Endothelial cell of umbilical vein (primary cell): ENCODE results near the gene PIK3AP1. TPM values are rescaled to one million over a fixed set of nuclear protein-coding genes. Genes with fewer than 3 reads are reported as not detected.

Experiments
- BruUV-seq: library from RNA; stranded (reverse); fragments of 400-500 nt; replicated peaks from 2 replicates; lab custom pipeline; 2021; lab: Mats Ljungman, UMichigan
- CTCF ChIA-PET: fragments of 300-600, 350-600 bp; sonication (Branson Sonifier 250); formaldehyde crosslinking; loops from one replicate; lab custom pipeline; 2021; ENCODE audit warnings: antibody characterized with exemption, inconsistent platforms; lab: Charles Lee
- POLR2A ChIA-PET: fragments of 300-600, 350-600 bp; sonication (Branson Sonifier 250); formaldehyde crosslinking; loops from one replicate; lab custom pipeline; 2021; ENCODE audit warnings: antibody characterized with exemption, inconsistent platforms; lab: Charles Lee
- DNase-seq: peaks from one replicate; pipeline ENCODE4 v3.0.0-alpha.2; 2011; ENCODE audit warnings: low read depth, low spot score
- FAIRE-seq: peaks from 2 replicates; lab custom pipeline; 2011; peaks lifted over from hg19 to GRCh38; lab: Jason Lieb, UNC
- H2AFZ ChIP-seq: 2 replicates; pipeline ENCODE4 v1.6.0; 2012; ENCODE audit warnings: low read depth, low read length, control low read depth, inconsistent platforms
- H3K27ac ChIP-seq: 2 replicates; pipeline ENCODE4 v1.5.1; 2011; ENCODE audit warnings: low read depth, mild to moderate bottlenecking, control low read depth, low read length, moderate library complexity; ENCODE audit not compliant: insufficient read depth
- H3K27me3 ChIP-seq, 2 experiments: 2 replicates each; pipeline versions ENCODE4 v1.6.0 to v1.6.1; 2011; ENCODE audit warnings: low read length in 2 of 2, mixed read lengths in 1 of 2; ENCODE audit not compliant: control insufficient read depth in 2 of 2, insufficient read depth in 2 of 2
- H3K36me3 ChIP-seq, 2 experiments: 2 replicates in 1 of 2; 3 replicates in 1 of 2; pipeline ENCODE4 v1.5.1; 2011; ENCODE audit warnings: low read length in 2 of 2, mild to moderate bottlenecking in 1 of 2, moderate library complexity in 1 of 2; ENCODE audit not compliant: control insufficient read depth in 2 of 2, insufficient read depth in 2 of 2; ENCODE audit errors: extremely low read depth in 1 of 2
- H3K4me1 ChIP-seq: 3 replicates; pipeline ENCODE4 v1.5.1; 2011; ENCODE audit warnings: mild to moderate bottlenecking, low read length; ENCODE audit not compliant: control insufficient read depth, insufficient read depth; ENCODE audit errors: extremely low read depth
- H3K4me2 ChIP-seq: 2 replicates; pipeline ENCODE4 v1.6.1; 2011; ENCODE audit warnings: low read length, control low read depth, mixed read lengths; ENCODE audit not compliant: insufficient read depth
- H3K4me3 ChIP-seq, 3 experiments: fragments of 200-600 bp in 1 of 3; sonication (generic), shearing (Covaris generic) in 1 of 3; replicated peaks in 1 of 3; 2 replicates each; pipeline ENCODE4 v1.5.1; 2011 to 2016; ENCODE audit warnings: control low read depth in 3 of 3, low read length in 3 of 3, mild to moderate bottlenecking in 2 of 3, inconsistent platforms in 1 of 3, low read depth in 1 of 3, moderate library complexity in 1 of 3; ENCODE audit not compliant: insufficient read depth in 1 of 3
- H3K79me2 ChIP-seq: 2 replicates; pipeline ENCODE4 v1.6.0; 2012; ENCODE audit warnings: low read length, inconsistent platforms; ENCODE audit not compliant: control insufficient read depth, insufficient read depth
- H3K9ac ChIP-seq: replicated peaks from 2 replicates; pipeline ENCODE3; 2011; ENCODE audit warnings: low read length, control low read depth; ENCODE audit not compliant: insufficient read depth; ENCODE audit errors: extremely low read depth
- H3K9me1 ChIP-seq: replicated peaks from 3 replicates; pipeline ENCODE4 v1.6.0; 2011; ENCODE audit warnings: mild to moderate bottlenecking, low read length; ENCODE audit not compliant: control insufficient read depth, insufficient read depth; ENCODE audit errors: extremely low read depth
- H3K9me3 ChIP-seq: replicated peaks from 2 replicates; pipeline ENCODE4 v1.5.1; 2012; ENCODE audit warnings: low read length, inconsistent platforms; ENCODE audit not compliant: control insufficient read depth, insufficient read depth
- H4K20me1 ChIP-seq: replicated peaks from 2 replicates; pipeline ENCODE3; 2011; ENCODE audit warnings: mild to moderate bottlenecking, low read length; ENCODE audit not compliant: control insufficient read depth, insufficient read depth; ENCODE audit errors: extremely low read depth
- EZH2 ChIP-seq: IDR thresholded peaks from 2 replicates; pipeline ENCODE4 v1.6.1; 2012; ENCODE audit warnings: borderline replicate concordance, low read depth, mild to moderate bottlenecking, moderate library complexity, low read length, inconsistent platforms; ENCODE audit not compliant: severe bottlenecking
- FOS ChIP-seq: IDR thresholded peaks from 2 replicates; pipeline ENCODE4 v1.6.1; 2011; ENCODE audit warnings: mild to moderate bottlenecking, low read length, moderate library complexity, borderline replicate concordance; ENCODE audit not compliant: insufficient read depth
- GATA2 ChIP-seq: IDR thresholded peaks from 2 replicates; pipeline ENCODE4 v1.7.0; 2011; ENCODE audit warnings: low read depth, mild to moderate bottlenecking, moderate library complexity, mixed read lengths, low read length; ENCODE audit not compliant: insufficient read length, insufficient read depth
- JUN ChIP-seq: IDR thresholded peaks from 2 replicates; pipeline ENCODE4 v1.6.1; 2011; ENCODE audit warnings: borderline replicate concordance, low read depth; ENCODE audit not compliant: insufficient read length, insufficient read depth
- MAX ChIP-seq: IDR thresholded peaks from 2 replicates; pipeline ENCODE4 v1.6.1; 2011; ENCODE audit not compliant: insufficient read depth, insufficient read length
- MYC ChIP-seq: IDR thresholded peaks from one replicate; pipeline ENCODE4 v1.6.1; 2011; ENCODE audit warnings: mild to moderate bottlenecking, low read depth, low read length
- POLR2A ChIP-seq: IDR thresholded peaks from 2 replicates; pipeline ENCODE4 v1.6.1; 2012; ENCODE audit warnings: low read depth, mild to moderate bottlenecking, control low read depth, low read length
- POLR2AphosphoS5 ChIP-seq: IDR thresholded peaks from 2 replicates; pipeline ENCODE4 v1.6.1; 2012; ENCODE audit warnings: low read depth, mild to moderate bottlenecking, control low read depth, low read length, moderate library complexity; ENCODE audit not compliant: insufficient read depth
- dilution Hi-C: fragments of 300-500 bp; cut with MboI; formaldehyde crosslinking; loops from one replicate; pipeline ENCODE4 v1.15.0; 2019; ENCODE audit warnings: low sequenced_read_pairs; ENCODE audit not compliant: extremely low pct_ligation_motif_present
- intact Hi-C: fragments of 100-400 bp; cut with micrococcal nuclease; formaldehyde crosslinking; loops from one replicate; pipeline ENCODE4 v1.10.0; 2022
- polyA plus RNA-seq, 4 experiments: library from polyadenylated mRNA; depleted of rRNA in 3 of 4; stranded (reverse) in 3 of 4; unstranded in 1 of 4; fragments of >200 nt; gene quantifications; 2 replicates each; pipeline versions ENCODE4 v1.2.1 to v1.2.3, GENCODE V29; 2011 to 2012; ENCODE audit warnings: missing spikeins in 1 of 4
- total RNA-seq: library from RNA; stranded (reverse); gene quantifications from 2 replicates; pipeline ENCODE4 v1.2.3, GENCODE V29; 2021
- TF ChIP-seq, protein P1 (sequence below), 2 donors: IDR thresholded peaks; 1 replicate in 1 of 2; 2 replicates in 1 of 2; pipeline ENCODE4 v1.5.1; 2011; ENCODE audit warnings: low read length in 2 of 2, mild to moderate bottlenecking in 2 of 2, moderate library complexity in 2 of 2, control low read depth in 1 of 2, inconsistent platforms in 1 of 2, low read depth in 1 of 2; ENCODE audit not compliant: insufficient read depth in 1 of 2; ENCODE audit errors: extremely low read depth in 1 of 2

The PIK3AP1 gene
- total and polyA plus RNA-seq, 2 donors (not counting 3 experiments of a cell fraction or from before 2014, with no cell fraction given), result 0.04 TPM; not detected in 1

- H3K36me3 ChIP-seq, result no peaks in the 10 kb centered on the region
- no peak for TF ChIP-seq POLR2A
- TF ChIP-seq, protein P1, sequence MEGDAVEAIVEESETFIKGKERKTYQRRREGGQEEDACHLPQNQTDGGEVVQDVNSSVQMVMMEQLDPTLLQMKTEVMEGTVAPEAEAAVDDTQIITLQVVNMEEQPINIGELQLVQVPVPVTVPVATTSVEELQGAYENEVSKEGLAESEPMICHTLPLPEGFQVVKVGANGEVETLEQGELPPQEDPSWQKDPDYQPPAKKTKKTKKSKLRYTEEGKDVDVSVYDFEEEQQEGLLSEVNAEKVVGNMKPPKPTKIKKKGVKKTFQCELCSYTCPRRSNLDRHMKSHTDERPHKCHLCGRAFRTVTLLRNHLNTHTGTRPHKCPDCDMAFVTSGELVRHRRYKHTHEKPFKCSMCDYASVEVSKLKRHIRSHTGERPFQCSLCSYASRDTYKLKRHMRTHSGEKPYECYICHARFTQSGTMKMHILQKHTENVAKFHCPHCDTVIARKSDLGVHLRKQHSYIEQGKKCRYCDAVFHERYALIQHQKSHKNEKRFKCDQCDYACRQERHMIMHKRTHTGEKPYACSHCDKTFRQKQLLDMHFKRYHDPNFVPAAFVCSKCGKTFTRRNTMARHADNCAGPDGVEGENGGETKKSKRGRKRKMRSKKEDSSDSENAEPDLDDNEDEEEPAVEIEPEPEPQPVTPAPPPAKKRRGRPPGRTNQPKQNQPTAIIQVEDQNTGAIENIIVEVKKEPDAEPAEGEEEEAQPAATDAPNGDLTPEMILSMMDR (IDR thresholded peaks at IDR 0.05; ENCODE audit: extremely low read depth in 1 of 2, insufficient read depth in 1 of 2, low read depth in 1 of 2, low read length in 2 of 2), result no peak
- ChIA-PET CTCF (interaction anchor here (0.8 to 4.0 kb wide), 4 partner anchors 10 to 382 kb away, joined by 3 to 53 read pairs (median 7); no protein-coding TSS in a partner anchor), POLR2A (no interaction called here)
- no peaks in the 10 kb centered on the region for H3K79me2 ChIP-seq
- FAIRE-seq (no peak), DNase-seq (no peak)
- H3K4me3 ChIP-seq, result no peak overlapping the region
- dilution Hi-C loops (no loop called here), intact Hi-C loops (loop anchor here (2.0 to 5.0 kb wide), 2 partner anchors 246 to 265 kb away; no protein-coding TSS in a partner anchor)
- no peak overlapping the region for H3K4me2 ChIP-seq
- H3K9me3 ChIP-seq, result no peaks in the 10 kb centered on the region
- peaks cover 0 to 6% of the 10 kb centered on the region in 2 experiments for H3K27me3 ChIP-seq
- no peak overlapping the region for H3K9ac ChIP-seq
- no peaks in the 10 kb centered on the region for H3K4me1 ChIP-seq
- BruUV-seq, result no TSS peak
- no peaks in the 10 kb centered on the region for H4K20me1 ChIP-seq
- no peaks in the 10 kb centered on the region for H3K9me1 ChIP-seq
- H3K27ac ChIP-seq, result no peak overlapping the region
- H2AFZ ChIP-seq, result no peak overlapping the region
Measured at GRCh38 chr10:96642530-96642929, 77.8 kb downstream of the PIK3AP1 start.

DNA sequence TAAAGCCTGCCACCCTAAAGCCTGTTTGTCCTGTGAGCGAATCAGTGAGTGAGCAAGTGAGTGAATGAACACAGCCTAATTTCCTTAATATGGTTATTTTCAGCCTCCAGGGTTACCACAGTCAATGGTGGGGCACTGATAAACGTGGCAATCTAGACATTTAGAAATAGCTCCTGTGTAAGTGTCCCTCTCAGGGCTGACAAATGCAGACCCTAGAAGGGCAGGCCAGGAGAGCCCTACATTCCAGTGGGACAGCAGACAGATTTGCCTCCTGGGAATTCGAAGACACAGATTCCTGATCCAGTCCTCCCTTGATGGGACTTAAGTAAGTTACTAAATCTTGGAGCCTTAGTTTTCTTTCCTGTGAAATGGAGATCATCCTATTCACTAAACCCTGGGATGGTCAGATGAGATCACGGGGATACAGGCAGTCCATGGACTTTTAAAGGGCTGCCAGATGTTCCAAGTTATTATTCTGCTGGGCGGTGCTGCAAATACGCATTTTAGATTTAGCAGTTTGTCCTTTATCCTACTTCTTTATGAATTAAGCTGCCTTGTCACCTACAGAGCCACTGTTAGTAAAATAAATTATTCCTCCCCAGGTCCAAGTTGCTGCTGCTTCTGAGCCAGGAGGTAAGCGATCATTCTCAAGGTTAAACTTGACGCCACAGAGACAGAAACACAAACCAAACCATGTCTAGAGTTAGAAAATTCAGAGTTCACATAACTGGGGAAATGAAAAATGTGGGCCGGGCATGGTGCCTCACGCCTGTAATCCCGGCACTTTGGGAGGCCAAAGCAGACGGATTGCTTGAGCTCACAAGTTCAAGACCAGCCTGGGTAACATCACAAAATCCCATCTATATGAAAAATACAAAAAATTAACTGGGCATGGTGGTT, 78.7 kb downstream of the PIK3AP1 start:
- H2AFZ ChIP-seq, result no peak overlapping the region
- H3K27me3 ChIP-seq, result peaks cover 0 to 6% of the 10 kb centered on the region in 2 experiments
- no peak overlapping the region for H3K9ac ChIP-seq
- TF ChIP-seq JUN (no peak), MAX (no peak), EZH2 (no peak), FOS (no peak), POLR2AphosphoS5 (no peak), POLR2A (no peak), GATA2 (no peak), MYC (no peak)
- TF ChIP-seq, protein P1 (IDR thresholded peaks at IDR 0.05; ENCODE audit: extremely low read depth in 1 of 2, insufficient read depth in 1 of 2, low read depth in 1 of 2, low read length in 2 of 2), result no peak
- H3K9me3 ChIP-seq, result no peaks in the 10 kb centered on the region
- intact Hi-C loops (loop anchor here (1.0 to 5.0 kb wide), 5 partner anchors 55 to 383 kb away; partner anchors contain the start of gene TM9SF3), dilution Hi-C loops (no loop called here)
- H4K20me1 ChIP-seq, result no peaks in the 10 kb centered on the region
- no peak for DNase-seq
- H3K9me1 ChIP-seq, result no peaks in the 10 kb centered on the region
- ChIA-PET CTCF (interaction anchor here (0.7 to 4.0 kb wide), 22 partner anchors 9 to 593 kb away, joined by 3 to 53 read pairs (median 4); partner anchors contain the start of gene TLL2), POLR2A (interaction anchor here (0.7 kb wide), 1 partner anchor 609 kb away, joined by 3 read pairs; no protein-coding TSS in a partner anchor)
- H3K79me2 ChIP-seq, result no peaks in the 10 kb centered on the region
- FAIRE-seq, result no peak
- no peaks in the 10 kb centered on the region for H3K4me1 ChIP-seq
- H3K36me3 ChIP-seq, result no peaks in the 10 kb centered on the region
- no peak overlapping the region for H3K4me2 ChIP-seq
- no peak overlapping the region for H3K4me3 ChIP-seq
- no peak overlapping the region for H3K27ac ChIP-seq
- BruUV-seq, result no TSS peak
